ENCODE results near the gene RTCB. TPM values are rescaled to one million over a fixed set of nuclear protein-coding genes. Genes with fewer than 3 reads are reported as not detected.

RTCB gene
- total RNA-seq, 2 donors from 2014 or later: 52.1 to 87.5 TPM

DNA sequence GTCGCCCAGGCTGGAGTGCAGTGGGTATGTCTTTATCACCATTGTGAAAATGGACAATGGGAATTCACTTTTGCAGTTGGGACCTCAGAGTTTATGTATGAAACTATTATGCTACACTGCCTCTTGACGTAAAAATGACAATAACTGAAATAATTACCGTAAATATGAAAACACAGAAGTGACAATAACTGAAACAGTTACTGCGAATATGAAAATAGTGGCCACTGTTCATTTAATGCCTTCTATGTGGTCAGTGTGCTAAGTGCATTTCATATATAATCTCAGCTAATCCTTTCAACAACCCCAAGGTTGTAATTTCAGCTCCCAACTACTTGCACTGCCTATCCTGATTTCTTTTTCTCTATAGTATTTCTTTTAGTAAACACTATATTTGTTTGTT is 5.9 kb upstream of the RTCB start:
- intact Hi-C loops (cut with DNase I): no loop called here

DNA sequence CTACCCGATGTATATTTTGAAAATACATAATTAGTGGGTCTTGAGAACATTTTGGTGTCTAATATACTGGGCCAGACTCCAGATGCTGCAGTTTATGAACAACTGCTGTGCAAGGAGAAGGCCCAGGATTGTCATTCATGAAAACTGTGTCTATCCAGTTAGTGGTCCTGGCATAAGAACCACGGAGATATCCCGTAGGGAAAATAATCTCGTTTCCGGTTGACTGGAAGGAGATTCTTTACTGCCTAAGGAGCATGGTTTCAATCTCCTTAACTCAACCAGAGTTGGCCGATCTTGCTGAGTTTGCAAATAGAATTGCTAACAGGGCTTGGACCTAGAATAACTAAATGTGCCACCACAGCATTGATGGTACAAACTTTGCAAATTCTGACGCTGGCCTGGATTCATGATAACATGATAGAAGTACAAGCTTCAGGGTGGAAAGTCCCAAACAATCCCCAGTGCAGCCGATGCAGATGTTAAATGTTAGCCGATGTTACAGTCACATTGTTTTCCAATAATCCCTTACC is 4.6 kb upstream of the RTCB start:
- no peaks in the 10 kb centered on the region for H3K36me3 ChIP-seq
- WGBS: 84% methylated on average over 9 of the region's 9 CpGs
- no peak overlapping the region for H3K27ac ChIP-seq
- intact Hi-C loops (cut with DNase I): no loop called here
- no peaks in the 10 kb centered on the region for H3K4me1 ChIP-seq (replicated peaks)
- no peak for DNase-seq (ENCODE audit: low spot score)
- H3K27me3 ChIP-seq (replicated peaks; ENCODE audit: insufficient read depth): no peaks in the 10 kb centered on the region
- H3K9me3 ChIP-seq: no peaks in the 10 kb centered on the region
- TF ChIP-seq POLR2A (IDR thresholded peaks at IDR 0.05): no peak
- TF ChIP-seq POLR2AphosphoS5 (IDR thresholded peaks at IDR 0.05): no peak
- TF ChIP-seq CTCF (IDR thresholded peaks at IDR 0.05): no peak
- no peak overlapping the region for H3K4me3 ChIP-seq

More for the DNA sequence above, 5.9 kb upstream of the RTCB start:
- no peak for DNase-seq (ENCODE audit: low spot score)
- Histone ChIP-seq H3K27ac (no peak overlapping the region), H3K4me1 (replicated peaks) (no peaks in the 10 kb centered on the region), H3K27me3 (replicated peaks; ENCODE audit: insufficient read depth) (no peaks in the 10 kb centered on the region), H3K9me3 (no peaks in the 10 kb centered on the region), H3K4me3 (no peak overlapping the region), H3K36me3 (no peaks in the 10 kb centered on the region)
- TF ChIP-seq POLR2A (IDR thresholded peaks at IDR 0.05) (no peak), POLR2AphosphoS5 (IDR thresholded peaks at IDR 0.05) (no peak), CTCF (IDR thresholded peaks at IDR 0.05) (no peak)
- 74% methylated on average over 4 of the region's 4 CpGs for WGBS

DNA sequence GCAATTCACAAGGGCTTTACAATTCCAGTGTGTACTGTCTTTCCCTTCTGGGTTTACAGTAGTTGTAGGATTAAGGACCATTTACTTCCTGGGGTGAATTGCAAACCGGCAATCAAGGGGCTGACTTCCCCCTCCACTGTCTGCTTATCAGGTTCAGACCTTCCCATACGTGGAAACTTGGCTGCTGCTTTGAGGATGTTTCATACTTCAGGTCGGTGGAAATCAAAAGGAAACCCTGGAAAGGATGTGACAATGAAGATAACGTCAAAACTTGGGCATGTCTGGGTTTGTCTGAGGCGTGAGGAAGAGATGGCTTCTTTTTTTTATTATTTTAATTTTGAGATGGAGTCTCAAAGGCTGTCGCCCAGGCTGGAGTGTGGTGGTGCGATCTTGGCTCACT is 2.1 kb upstream of the RTCB start:
- no peaks in the 10 kb centered on the region for H3K27me3 ChIP-seq (replicated peaks; ENCODE audit: insufficient read depth)
- no peaks in the 10 kb centered on the region for H3K4me1 ChIP-seq (replicated peaks)
- intact Hi-C loops (cut with DNase I): loop anchor here (5.0 kb wide), 1 partner anchor 58 kb away; the partner anchor contains the start of gene FBXO7
- TF ChIP-seq POLR2A (IDR thresholded peaks at IDR 0.05) (no peak), POLR2AphosphoS5 (IDR thresholded peaks at IDR 0.05) (no peak), CTCF (IDR thresholded peaks at IDR 0.05) (no peak)
- no peak overlapping the region for H3K4me3 ChIP-seq
- no peak for DNase-seq (ENCODE audit: low spot score)
- H3K27ac ChIP-seq: no peak overlapping the region
- H3K36me3 ChIP-seq: no peaks in the 10 kb centered on the region
- 58% methylated on average over 7 of the region's 7 CpGs for WGBS
- no peaks in the 10 kb centered on the region for H3K9me3 ChIP-seq

DNA sequence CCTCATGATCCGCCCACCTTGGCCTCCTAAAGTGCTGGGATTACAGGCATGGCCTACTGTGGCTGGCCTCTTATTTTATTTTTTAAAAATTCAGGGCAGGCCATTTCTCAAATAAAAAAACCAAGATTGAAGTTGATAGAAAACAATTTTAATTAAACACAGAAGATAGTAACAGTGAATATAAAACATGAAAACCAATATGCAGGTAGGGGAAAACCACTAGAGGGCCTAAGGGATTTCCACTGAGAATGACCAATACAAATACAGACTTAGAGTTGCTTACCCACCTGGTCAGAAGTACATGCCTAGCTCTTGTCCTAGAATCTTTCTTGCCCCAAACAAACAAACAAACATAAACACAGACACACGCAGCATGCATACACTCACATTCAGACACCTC is 1.7 kb upstream of the RTCB start:
- Histone ChIP-seq H3K27ac (no peak overlapping the region), H3K27me3 (replicated peaks; ENCODE audit: insufficient read depth) (no peaks in the 10 kb centered on the region), H3K9me3 (no peaks in the 10 kb centered on the region), H3K36me3 (no peaks in the 10 kb centered on the region), H3K4me1 (replicated peaks) (peaks cover 2% of the 10 kb centered on the region), H3K4me3 (no peak overlapping the region)
- TF ChIP-seq POLR2AphosphoS5 (IDR thresholded peaks at IDR 0.05) (no peak), POLR2A (IDR thresholded peaks at IDR 0.05) (no peak), CTCF (IDR thresholded peaks at IDR 0.05) (peak in 1 of 4 experiments; percentile 17)
- no peak for DNase-seq (ENCODE audit: low spot score)
- intact Hi-C loops (cut with DNase I): loop anchor here (5.0 kb wide), 1 partner anchor 59 kb away; the partner anchor contains the start of gene FBXO7
- 81% methylated on average over 2 of the region's 2 CpGs for WGBS

- 1% methylated on average over 12 of the region's 12 CpGs for WGBS
- H3K27ac ChIP-seq: peak overlapping the region; percentile 33 to 58
Observed at GRCh38 chr22:32411402-32411801, 645 bp downstream of the RTCB start.

More at GRCh38 chr22:32411402-32411801, 645 bp downstream of the RTCB start:
- TF ChIP-seq POLR2A (IDR thresholded peaks at IDR 0.05) (no peak), POLR2AphosphoS5 (IDR thresholded peaks at IDR 0.05) (no peak), CTCF (IDR thresholded peaks at IDR 0.05) (no peak)
- peaks cover 0 to 8% of the 10 kb centered on the region in 2 donors for H3K36me3 ChIP-seq
- H3K4me1 ChIP-seq (replicated peaks): peaks cover 2% of the 10 kb centered on the region
- intact Hi-C loops (cut with DNase I): loop anchor here (5.0 kb wide), 1 partner anchor 61 kb away; the partner anchor contains the start of gene FBXO7
- no peaks in the 10 kb centered on the region for H3K9me3 ChIP-seq
- DNase-seq (ENCODE audit: low spot score): no peak
- H3K27me3 ChIP-seq (replicated peaks; ENCODE audit: insufficient read depth): no peaks in the 10 kb centered on the region
- H3K4me3 ChIP-seq: peak overlapping the region; percentile 64 to 75

All from prostate gland (tissue), 2 donors.